ENCODE data around the gene TRIM44. TPM values are rescaled to one million over a fixed set of nuclear protein-coding genes. Genes with fewer than 3 reads are reported as not detected.

Gene TRIM44
- total RNA-seq, 4 donors from 2014 or later: 27.4 to 73.4 (median 53.7) TPM

GRCh38 chr11:35811783-35812182 is 149.2 kb downstream of the TRIM44 start:
- H3K36me3 ChIP-seq: peaks cover 0 to 4% (median 3%) of the 10 kb centered on the region in 4 donors
- peaks cover 18 to 27% (median 22%) of the 10 kb centered on the region in 4 donors for H3K4me1 ChIP-seq
- no peak overlapping the region for H3K27ac ChIP-seq (replicated peaks in 1 of 4)
- DNase-seq (ENCODE audit: extremely low spot score): no peak
- 76% methylated on average over 2 of the region's 2 CpGs for WGBS
- intact Hi-C loops (cut with DNase I): no loop called here
- H3K4me3 ChIP-seq: no peak overlapping the region
- no peaks in the 10 kb centered on the region for H3K27me3 ChIP-seq
- TF ChIP-seq POLR2A (IDR thresholded peaks at IDR 0.05; ENCODE audit: low read depth) (no peak), POLR2AphosphoS5 (IDR thresholded peaks at IDR 0.05) (no peak), EP300 (IDR thresholded peaks at IDR 0.05) (no peak)
- TF ChIP-seq, protein P1, sequence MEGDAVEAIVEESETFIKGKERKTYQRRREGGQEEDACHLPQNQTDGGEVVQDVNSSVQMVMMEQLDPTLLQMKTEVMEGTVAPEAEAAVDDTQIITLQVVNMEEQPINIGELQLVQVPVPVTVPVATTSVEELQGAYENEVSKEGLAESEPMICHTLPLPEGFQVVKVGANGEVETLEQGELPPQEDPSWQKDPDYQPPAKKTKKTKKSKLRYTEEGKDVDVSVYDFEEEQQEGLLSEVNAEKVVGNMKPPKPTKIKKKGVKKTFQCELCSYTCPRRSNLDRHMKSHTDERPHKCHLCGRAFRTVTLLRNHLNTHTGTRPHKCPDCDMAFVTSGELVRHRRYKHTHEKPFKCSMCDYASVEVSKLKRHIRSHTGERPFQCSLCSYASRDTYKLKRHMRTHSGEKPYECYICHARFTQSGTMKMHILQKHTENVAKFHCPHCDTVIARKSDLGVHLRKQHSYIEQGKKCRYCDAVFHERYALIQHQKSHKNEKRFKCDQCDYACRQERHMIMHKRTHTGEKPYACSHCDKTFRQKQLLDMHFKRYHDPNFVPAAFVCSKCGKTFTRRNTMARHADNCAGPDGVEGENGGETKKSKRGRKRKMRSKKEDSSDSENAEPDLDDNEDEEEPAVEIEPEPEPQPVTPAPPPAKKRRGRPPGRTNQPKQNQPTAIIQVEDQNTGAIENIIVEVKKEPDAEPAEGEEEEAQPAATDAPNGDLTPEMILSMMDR (IDR thresholded peaks at IDR 0.05): no peak
- no peaks in the 10 kb centered on the region for H3K9me3 ChIP-seq

DNA sequence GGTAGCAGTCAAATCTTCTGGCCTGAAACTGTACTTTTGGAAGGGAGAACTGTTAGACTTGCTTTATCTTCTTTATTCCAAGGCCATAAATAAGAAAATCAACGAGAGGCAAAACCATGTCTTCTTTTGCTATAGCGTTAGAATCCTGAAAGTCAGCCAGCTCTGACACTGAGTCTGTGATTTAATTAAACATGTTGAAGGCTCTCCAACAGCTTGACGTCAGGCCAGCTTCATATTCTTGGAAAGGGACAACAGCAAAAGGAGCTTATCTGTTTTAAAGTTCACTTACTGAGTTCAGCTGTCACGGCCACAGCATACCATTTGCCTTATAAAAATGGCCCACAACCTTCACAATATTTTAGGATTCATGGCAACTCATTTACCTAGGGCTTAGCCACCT is 150.3 kb downstream of the TRIM44 start:
- Histone ChIP-seq H3K27me3 (no peaks in the 10 kb centered on the region), H3K9me3 (no peaks in the 10 kb centered on the region), H3K4me1 (peaks cover 18 to 27% (median 22%) of the 10 kb centered on the region in 4 donors), H3K36me3 (peaks cover 0 to 3% (median 0%) of the 10 kb centered on the region in 4 donors), H3K4me3 (no peak overlapping the region), H3K27ac (replicated peaks in 1 of 4) (no peak overlapping the region)
- no peak for DNase-seq (ENCODE audit: extremely low spot score)
- TF ChIP-seq POLR2AphosphoS5 (IDR thresholded peaks at IDR 0.05) (no peak), EP300 (IDR thresholded peaks at IDR 0.05) (no peak), POLR2A (IDR thresholded peaks at IDR 0.05; ENCODE audit: low read depth) (no peak)
- TF ChIP-seq, protein P1 (IDR thresholded peaks at IDR 0.05): no peak
- intact Hi-C loops (cut with DNase I): no loop called here
- WGBS: 60% methylated on average over 4 of the region's 4 CpGs

DNA sequence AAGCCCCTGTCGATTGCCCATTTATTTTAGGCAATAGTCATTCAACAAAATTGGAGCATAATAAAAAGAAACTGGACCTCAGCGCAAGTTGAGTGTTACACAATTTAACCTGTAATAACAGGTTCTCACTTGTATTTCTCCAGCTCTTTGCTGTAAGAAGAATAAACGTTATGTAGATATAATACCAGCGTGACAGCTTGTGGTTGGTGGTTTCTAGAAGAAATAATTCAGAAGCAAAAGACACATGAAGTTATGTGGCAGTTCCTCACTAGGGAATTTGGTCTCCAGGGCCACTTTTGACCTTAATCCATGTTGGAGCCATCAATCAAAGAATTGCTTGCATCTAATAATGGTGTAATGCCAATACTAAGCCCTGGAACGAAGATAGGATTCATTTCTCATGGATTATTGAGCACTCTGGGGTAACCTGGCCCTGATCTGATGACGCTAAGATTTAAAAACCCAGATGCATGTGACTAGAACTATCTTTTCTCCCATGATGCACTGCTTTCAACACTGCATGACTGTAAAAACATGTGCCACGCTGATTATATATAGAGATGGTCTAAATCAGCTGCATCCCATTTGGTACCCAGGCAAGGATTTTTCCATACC is 151.6 kb downstream of the TRIM44 start:
- H3K9me3 ChIP-seq: no peaks in the 10 kb centered on the region
- intact Hi-C loops (cut with DNase I): no loop called here
- TF ChIP-seq POLR2A (IDR thresholded peaks at IDR 0.05; ENCODE audit: low read depth) (no peak), POLR2AphosphoS5 (IDR thresholded peaks at IDR 0.05) (no peak), EP300 (IDR thresholded peaks at IDR 0.05) (no peak)
- TF ChIP-seq, protein P1 (IDR thresholded peaks at IDR 0.05): no peak
- H3K27ac ChIP-seq (replicated peaks in 1 of 4): no peak overlapping the region
- WGBS: 92% methylated on average over 7 of the region's 7 CpGs
- no peak overlapping the region for H3K4me3 ChIP-seq
- H3K4me1 ChIP-seq: peaks cover 18 to 27% (median 22%) of the 10 kb centered on the region in 4 donors
- no peaks in the 10 kb centered on the region for H3K36me3 ChIP-seq
- no peak for DNase-seq (ENCODE audit: extremely low spot score)
- no peaks in the 10 kb centered on the region for H3K27me3 ChIP-seq

- H3K27ac ChIP-seq (replicated peaks in 1 of 4): no peak overlapping the region
Measured at GRCh38 chr11:35814720-35815305, 152.2 kb downstream of the TRIM44 start.

More at GRCh38 chr11:35814720-35815305, 152.2 kb downstream of the TRIM44 start:
- Histone ChIP-seq H3K4me3 (no peak overlapping the region), H3K27me3 (no peaks in the 10 kb centered on the region), H3K36me3 (no peaks in the 10 kb centered on the region), H3K9me3 (no peaks in the 10 kb centered on the region), H3K4me1 (peaks cover 18 to 27% (median 22%) of the 10 kb centered on the region in 4 donors)
- TF ChIP-seq EP300 (IDR thresholded peaks at IDR 0.05): no peak
- no peak for TF ChIP-seq POLR2A (IDR thresholded peaks at IDR 0.05; ENCODE audit: low read depth)
- TF ChIP-seq, protein P1 (IDR thresholded peaks at IDR 0.05): no peak
- no peak for TF ChIP-seq POLR2AphosphoS5 (IDR thresholded peaks at IDR 0.05)
- no peak for DNase-seq (ENCODE audit: extremely low spot score)
- intact Hi-C loops (cut with DNase I): no loop called here
- WGBS: 56% methylated on average over 3 of the region's 3 CpGs
